OCI-LY3 (cell line): ENCODE results near the gene PRR16.

ENCODE experiments used
- EZH2phosphoT487 ChIP-seq: fragments of 200-600 bp; shearing (Covaris generic); IDR thresholded peaks from 2 replicates; pipeline ENCODE4 v1.6.1; 2018; ENCODE audit warnings: antibody characterized with exemption, mixed run types, low read depth
- TF ChIP-seq, protein P1 (sequence below): fragments of 200-600, 300-600 bp; sonication (generic); IDR thresholded peaks from 2 replicates; pipeline ENCODE4 v1.5.1; 2014; ENCODE audit warnings: antibody characterized with exemption, low read length, low read depth

DNA sequence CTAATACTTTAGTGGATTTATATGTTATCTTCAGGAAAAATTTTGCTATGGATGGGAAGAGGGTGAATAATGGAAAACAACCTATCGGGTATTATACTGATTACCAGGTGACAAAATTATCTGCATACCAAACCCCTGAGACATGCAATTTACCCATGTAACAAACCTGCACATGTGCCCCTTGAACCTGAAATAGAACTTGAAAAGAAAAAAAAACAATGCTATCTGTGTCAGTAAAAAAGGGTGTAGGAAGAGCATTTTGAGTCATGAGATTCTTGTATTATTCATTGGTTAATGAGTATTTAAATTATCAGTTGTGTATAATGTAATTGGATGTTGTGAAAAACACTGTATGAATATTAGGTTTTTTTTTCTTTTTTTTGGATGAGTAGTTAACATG, 75.4 kb downstream of the PRR16 start:
- TF ChIP-seq, protein P1, sequence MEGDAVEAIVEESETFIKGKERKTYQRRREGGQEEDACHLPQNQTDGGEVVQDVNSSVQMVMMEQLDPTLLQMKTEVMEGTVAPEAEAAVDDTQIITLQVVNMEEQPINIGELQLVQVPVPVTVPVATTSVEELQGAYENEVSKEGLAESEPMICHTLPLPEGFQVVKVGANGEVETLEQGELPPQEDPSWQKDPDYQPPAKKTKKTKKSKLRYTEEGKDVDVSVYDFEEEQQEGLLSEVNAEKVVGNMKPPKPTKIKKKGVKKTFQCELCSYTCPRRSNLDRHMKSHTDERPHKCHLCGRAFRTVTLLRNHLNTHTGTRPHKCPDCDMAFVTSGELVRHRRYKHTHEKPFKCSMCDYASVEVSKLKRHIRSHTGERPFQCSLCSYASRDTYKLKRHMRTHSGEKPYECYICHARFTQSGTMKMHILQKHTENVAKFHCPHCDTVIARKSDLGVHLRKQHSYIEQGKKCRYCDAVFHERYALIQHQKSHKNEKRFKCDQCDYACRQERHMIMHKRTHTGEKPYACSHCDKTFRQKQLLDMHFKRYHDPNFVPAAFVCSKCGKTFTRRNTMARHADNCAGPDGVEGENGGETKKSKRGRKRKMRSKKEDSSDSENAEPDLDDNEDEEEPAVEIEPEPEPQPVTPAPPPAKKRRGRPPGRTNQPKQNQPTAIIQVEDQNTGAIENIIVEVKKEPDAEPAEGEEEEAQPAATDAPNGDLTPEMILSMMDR: no peak
- no peak for TF ChIP-seq EZH2phosphoT487
